H1 (cell line): ENCODE data around the gene CDCA4. TPM values are rescaled to one million over a fixed set of nuclear protein-coding genes. Genes with fewer than 3 reads are reported as not detected.

ENCODE experiments used
- CTCF ChIA-PET: fragments of 300-600 bp; sonication (Branson Sonifier 250); formaldehyde crosslinking; loops from one replicate; lab custom pipeline; 2021; ENCODE audit not compliant: partially characterized antibody; lab: Charles Lee
- POLR2A ChIA-PET: fragments of 300-600 bp; sonication (Branson Sonifier 250); formaldehyde crosslinking; loops from one replicate; lab custom pipeline; 2021; ENCODE audit warnings: inconsistent platforms; ENCODE audit not compliant: partially characterized antibody; lab: Charles Lee
- DNase-seq, 2 experiments: peaks; one replicate each; pipeline versions ENCODE4 v3.0.0 to v3.0.0-alpha.2; 2010 to 2022; ENCODE audit warnings: low spot score in 2 of 2, low read depth in 1 of 2, mixed read lengths in 1 of 2
- FAIRE-seq: peaks from 2 replicates; lab custom pipeline; 2011; peaks lifted over from hg19 to GRCh38; lab: Jason Lieb, UNC
- H2AFZ ChIP-seq: 2 replicates; pipeline ENCODE4 v1.8.1; 2012; ENCODE audit warnings: low read length, inconsistent platforms
- H2AK5ac ChIP-seq: 2 replicates; pipeline ENCODE4 v1.6.1; 2013; ENCODE audit warnings: low read depth, low read length
- H2BK120ac ChIP-seq: replicated peaks from 2 replicates; pipeline ENCODE3; 2013; ENCODE audit warnings: low read depth, low read length, inconsistent platforms
- H2BK12ac ChIP-seq: 2 replicates; pipeline ENCODE4 v1.6.1; 2013; ENCODE audit warnings: low read depth, low read length
- H2BK15ac ChIP-seq: 2 replicates; pipeline ENCODE4 v1.6.1; 2013; ENCODE audit warnings: low read length
- H2BK20ac ChIP-seq: 2 replicates; pipeline ENCODE4 v1.6.1; 2013; ENCODE audit warnings: low read length
- H2BK5ac ChIP-seq: 2 replicates; pipeline ENCODE4 v1.6.1; 2013; ENCODE audit warnings: low read depth, low read length
- H3K14ac ChIP-seq: 2 replicates; pipeline ENCODE4 v1.6.1; 2013; ENCODE audit warnings: inconsistent platforms; ENCODE audit not compliant: insufficient read length
- H3K18ac ChIP-seq: 2 replicates; pipeline ENCODE4 v1.6.1; 2013; ENCODE audit warnings: low read length; ENCODE audit errors: extremely low read depth
- H3K23ac ChIP-seq: 2 replicates; pipeline ENCODE4 v1.6.1; 2013; ENCODE audit warnings: inconsistent platforms; ENCODE audit not compliant: insufficient read length
- H3K23me2 ChIP-seq: 2 replicates; pipeline ENCODE4 v1.6.1; 2013; ENCODE audit warnings: low read depth, low read length
- H3K27ac ChIP-seq: 2 replicates; pipeline ENCODE4 v1.6.1; 2011; ENCODE audit warnings: low read depth, low read length, inconsistent platforms
- H3K27me3 ChIP-seq, 4 experiments: replicated peaks in 1 of 4; 1 replicate in 1 of 4; 2 replicates in 3 of 4; pipeline versions ENCODE4 v1.6.1 to v1.8.1; 2011 to 2013; ENCODE audit warnings: low read length in 3 of 4, mild to moderate bottlenecking in 3 of 4, inconsistent platforms in 2 of 4, mixed read lengths in 2 of 4, moderate library complexity in 1 of 4; ENCODE audit not compliant: control insufficient read depth in 3 of 4, insufficient read depth in 3 of 4; ENCODE audit errors: extremely low read depth in 1 of 4
- H3K36me3 ChIP-seq, 4 experiments: 2 replicates each; pipeline versions ENCODE4 v1.6.1 to v1.8.1; 2011 to 2013; ENCODE audit warnings: mild to moderate bottlenecking in 4 of 4, low read length in 3 of 4, moderate library complexity in 2 of 4, control low read depth in 1 of 4, inconsistent platforms in 1 of 4; ENCODE audit not compliant: insufficient read depth in 4 of 4, control insufficient read depth in 2 of 4
- H3K4ac ChIP-seq: replicated peaks from 2 replicates; pipeline ENCODE3; 2013; ENCODE audit warnings: low read length, low read depth, mixed read lengths, inconsistent platforms; ENCODE audit not compliant: insufficient read length
- H3K4me1 ChIP-seq, 4 experiments: replicated peaks in 1 of 4; 1 replicate in 1 of 4; 2 replicates in 3 of 4; pipeline versions ENCODE4 v1.6.1 to v1.8.1; 2011 to 2013; ENCODE audit warnings: low read length in 3 of 4, inconsistent platforms in 2 of 4, mixed read lengths in 1 of 4; ENCODE audit not compliant: insufficient read depth in 4 of 4, control insufficient read depth in 3 of 4
- H3K4me2 ChIP-seq, 2 experiments: 2 replicates each; pipeline versions ENCODE4 v1.6.1 to v1.8.1; 2011 to 2013; ENCODE audit warnings: low read depth in 2 of 2, low read length in 2 of 2, control low read depth in 1 of 2, inconsistent platforms in 1 of 2, mild to moderate bottlenecking in 1 of 2; ENCODE audit not compliant: insufficient read depth in 1 of 2
- H3K4me3 ChIP-seq, 4 experiments: fragments of 200-600, 300-600 bp in 1 of 4; sonication (generic), shearing (Covaris generic), sonication (Bioruptor Twin) in 1 of 4; 2 replicates each; pipeline versions ENCODE4 v1.5.1 to v1.8.1; 2011 to 2016; ENCODE audit warnings: low read length in 4 of 4, low read depth in 3 of 4, control low read depth in 2 of 4, inconsistent platforms in 2 of 4, mild to moderate bottlenecking in 2 of 4, mixed read lengths in 1 of 4, moderate library complexity in 1 of 4; ENCODE audit not compliant: insufficient read depth in 2 of 4; ENCODE audit errors: extremely low read depth in 1 of 4
- H3K56ac ChIP-seq: replicated peaks from 2 replicates; pipeline ENCODE3; 2013; ENCODE audit warnings: low read depth, mild to moderate bottlenecking, mixed read lengths, low read length, inconsistent platforms; ENCODE audit not compliant: insufficient read length
- H3K79me1 ChIP-seq: 2 replicates; pipeline ENCODE4 v1.6.1; 2013; ENCODE audit warnings: low read depth, low read length, control low read depth
- H3K79me2 ChIP-seq, 2 experiments: 2 replicates each; pipeline versions ENCODE4 v1.6.1 to v1.8.1; 2012 to 2013; ENCODE audit warnings: low read length in 2 of 2, mild to moderate bottlenecking in 2 of 2, inconsistent platforms in 1 of 2; ENCODE audit not compliant: insufficient read depth in 2 of 2, control insufficient read depth in 1 of 2
- H3K9ac ChIP-seq, 4 experiments: replicated peaks in 1 of 4; 1 replicate in 1 of 4; 2 replicates in 3 of 4; pipeline versions ENCODE4 v1.6.1 to v1.8.1; 2011 to 2013; ENCODE audit warnings: low read depth in 3 of 4, low read length in 3 of 4, control low read depth in 2 of 4, mild to moderate bottlenecking in 2 of 4, moderate library complexity in 2 of 4, inconsistent platforms in 1 of 4; ENCODE audit errors: extremely low read depth in 1 of 4
- H3K9me3 ChIP-seq, 2 experiments: 2 replicates each; pipeline versions ENCODE4 v1.6.1 to v1.8.1; 2012 to 2013; ENCODE audit warnings: mild to moderate bottlenecking in 2 of 2, moderate library complexity in 2 of 2, control low read depth in 1 of 2, inconsistent platforms in 1 of 2, low read depth in 1 of 2, low read length in 1 of 2, mixed read lengths in 1 of 2; ENCODE audit not compliant: insufficient read depth in 2 of 2
- H4K20me1 ChIP-seq, 2 experiments: replicated peaks in 1 of 2; 2 replicates each; pipeline versions ENCODE3 to v1.8.1; 2011 to 2013; ENCODE audit warnings: inconsistent platforms in 2 of 2, low read length in 2 of 2, mild to moderate bottlenecking in 1 of 2; ENCODE audit not compliant: insufficient read depth in 2 of 2, control insufficient read depth in 1 of 2
- H4K5ac ChIP-seq: 2 replicates; pipeline ENCODE4 v1.6.1; 2013; ENCODE audit warnings: low read length, low read depth, mixed read lengths, inconsistent platforms; ENCODE audit not compliant: insufficient read length
- H4K8ac ChIP-seq: 2 replicates; pipeline ENCODE4 v1.8.0; 2013; ENCODE audit warnings: mild to moderate bottlenecking, moderate library complexity, low read length, inconsistent platforms; ENCODE audit not compliant: insufficient read depth; ENCODE audit errors: extremely low read depth
- H4K91ac ChIP-seq: replicated peaks from 2 replicates; pipeline ENCODE3; 2013; ENCODE audit warnings: low read length, mixed read lengths, inconsistent platforms; ENCODE audit not compliant: insufficient read length
- BRCA1 ChIP-seq: IDR thresholded peaks from 2 replicates; pipeline ENCODE4 v1.6.1; 2012; ENCODE audit warnings: low read depth, low read length, improper control_type of control experiment
- CTCF ChIP-seq, 3 experiments: IDR thresholded peaks; 1 replicate in 2 of 3; 2 replicates in 1 of 3; pipeline versions ENCODE4 v1.5.1 to v1.6.1; 2011; ENCODE audit warnings: low read length in 3 of 3, mild to moderate bottlenecking in 3 of 3, inconsistent platforms in 2 of 3, low read depth in 1 of 3, moderate library complexity in 1 of 3; ENCODE audit not compliant: insufficient read depth in 1 of 3; ENCODE audit errors: control extremely low read depth in 1 of 3
- WGBS, 2 experiments: shearing (Covaris generic) in 1 of 2; methylation state at CpG; one replicate each; pipeline versions ENCODE4 v1.1.6 to v1.1.7; 2013 to 2015; ENCODE audit warnings: low lambda C conversion rate in 2 of 2, mixed read lengths in 2 of 2, inconsistent platforms in 1 of 2, low coverage in 1 of 2, missing lambda C conversion rate in 1 of 2; ENCODE audit not compliant: insufficient replicate concordance in 2 of 2, insufficient coverage in 1 of 2, insufficient read length in 1 of 2; ENCODE audit errors: extremely low coverage in 1 of 2, missing lambda C conversion rate in 1 of 2; 5-methylcytosine and 5-hydroxymethylcytosine counted together
- polyA plus RNA-seq, 7 experiments: library from polyadenylated mRNA; depleted of rRNA in 3 of 7; stranded (reverse) in 5 of 7; unstranded in 2 of 7; fragments of >200 nt in 5 of 7; fragments of 200-250 nt in 2 of 7; gene quantifications; 1 replicate in 5 of 7; 2 replicates in 1 of 7; 4 replicates in 1 of 7; pipeline versions ENCODE4 v1.2.1 to v1.2.3, GENCODE V29; 2011 to 2013; ENCODE audit warnings: missing spikeins in 2 of 7, mixed read lengths in 2 of 7
- total RNA-seq: library from RNA; stranded (reverse); fragmentation: NEBNext Ultra II Directional; extraction: Animal tissue kit (Norgen Biotek cat#: 25700); gene quantifications from 2 replicates; pipeline ENCODE4 v1.2.1, GENCODE V29; 2021

The CDCA4 gene
- total and polyA plus RNA-seq, 2 of the 8 experiments (the other 6 are each of a cell fraction or from before 2014, with no cell fraction given) = 49.9 to 62.4 TPM

- Histone ChIP-seq H2BK20ac (no peak overlapping the region), H3K27me3 (peaks cover 2 to 24% (median 19%) of the 10 kb centered on the region in 4 experiments; a peak in 5 of 7 replicates), H3K4me2 (no peak overlapping the region), H3K36me3 (no peaks in the 10 kb centered on the region), H3K9ac (no peak overlapping the region), H4K8ac (no peak overlapping the region; the same call in 1 of the 2 replicates), H3K79me2 (no peaks in the 10 kb centered on the region), H3K4me3 (no peak overlapping the region), H3K23ac (no peak overlapping the region), H2AK5ac (no peak overlapping the region), H4K5ac (no peak overlapping the region), H3K79me1 (no peaks in the 10 kb centered on the region), H3K9me3 (no peaks in the 10 kb centered on the region), H3K56ac (peak overlapping the region; percentile 23), H4K20me1 (peaks cover 0 to 1% of the 10 kb centered on the region in 2 experiments), H3K27ac (no peak overlapping the region), H2BK120ac (no peak overlapping the region), H3K4ac (peak overlapping the region; percentile 53), H3K14ac (no peak overlapping the region), H2BK12ac (0 out of 2 replicates have a peak overlapping the region, but pooled peaks have one; percentile 60), H3K4me1 (peaks cover 0 to 21% (median 14%) of the 10 kb centered on the region in 4 experiments; a peak in 6 of 7 replicates), H2BK15ac (0 out of 2 replicates have a peak overlapping the region, but pooled peaks have one; percentile 92), H2BK5ac (no peak overlapping the region), H3K23me2 (peaks cover 7% of the 10 kb centered on the region; the same call in 1 of the 2 replicates), H2AFZ (no peak overlapping the region; the same call in 1 of the 2 replicates), H4K91ac (peak overlapping the region; percentile 73), H3K18ac (no peak overlapping the region; the same call in 1 of the 2 replicates)
- DNase-seq (no peak), FAIRE-seq (no peak)
- ChIA-PET POLR2A (interaction anchor here (1.0 to 1.3 kb wide), 3 partner anchors 12 to 74 kb away, joined by 3 to 4 read pairs (median 3); partner anchors contain the start of genes CDCA4 and CLBA1), CTCF (interaction anchor here (0.9 to 5.9 kb wide), 12 partner anchors 8 to 422 kb away, joined by 3 to 30 read pairs (median 4); no protein-coding TSS in a partner anchor)
- TF ChIP-seq CTCF (IDR thresholded peaks at IDR 0.05; ENCODE audit: control extremely low read depth in 1 of 3, insufficient read depth in 1 of 3, low read depth in 1 of 3, low read length in 3 of 3) (peak in 1 of 3 experiments; percentile 24; a peak in 1 of 4 replicates), BRCA1 (no peak)
- WGBS, 2 experiments = 87% methylated on average over 12 of the region's 14 CpGs; no CpG with 5 or more reads in 1 of the 2 experiments
These were observed 37.7 kb upstream of the CDCA4 start for GRCh38 chr14:105058521-105059034.
